A549 (cell line): ENCODE results near the gene PET117.

Experiments
- BHLHE40 ChIP-seq: IDR thresholded peaks from 2 replicates; pipeline ENCODE4 v1.6.1; 2012; ENCODE audit warnings: low read depth, low read length, inconsistent platforms
- CEBPB ChIP-seq, 2 experiments: fragments of >200 bp in 1 of 2; sonication (Bioruptor Twin) in 1 of 2; formaldehyde crosslinking in 1 of 2; IDR thresholded peaks; 2 replicates each; pipeline ENCODE4 v1.6.1; 2012 to 2016
- HOXA7 ChIP-seq: fragments of 250-450 bp; sonication (Bioruptor Pico); IDR thresholded peaks from 2 replicates; pipeline ENCODE4 v1.5.0; 2020; ENCODE audit warnings: mild to moderate bottlenecking, moderate library complexity
- MAFK ChIP-seq: fragments of 450-650 bp; IDR thresholded peaks from 2 replicates; pipeline ENCODE4 v1.6.1; 2014; ENCODE audit not compliant: partially characterized antibody
- NR3C1 ChIP-seq: fragments of >200 bp; sonication (Bioruptor Twin); formaldehyde crosslinking; IDR thresholded peaks from 3 replicates; pipeline ENCODE4 v1.6.1; 2017
- POLR2A ChIP-seq: IDR thresholded peaks from 2 replicates; pipeline ENCODE4 v1.6.1; 2012; ENCODE audit warnings: mild to moderate bottlenecking, low read length
- RCOR1 ChIP-seq: fragments of 150-350 bp; IDR thresholded peaks from 2 replicates; pipeline ENCODE4 v1.6.1; 2014; ENCODE audit warnings: antibody characterized with exemption, low read length, low read depth
- SMC3 ChIP-seq: fragments of >200 bp; sonication (Bioruptor Twin); formaldehyde crosslinking; IDR thresholded peaks from 3 replicates; pipeline ENCODE4 v1.6.1; 2018; ENCODE audit warnings: inconsistent platforms
- ZC3H11A ChIP-seq: fragments of 450-650 bp; IDR thresholded peaks from 2 replicates; pipeline ENCODE4 v1.6.1; 2014; ENCODE audit warnings: antibody characterized with exemption, mild to moderate bottlenecking
- TF ChIP-seq, protein P1 (sequence below): fragments of >200 bp; sonication (Bioruptor Twin); formaldehyde crosslinking; IDR thresholded peaks from 3 replicates; pipeline ENCODE4 v1.5.1; 2016
- TF ChIP-seq, protein P2 (sequence below): IDR thresholded peaks from 2 replicates; pipeline ENCODE4 v1.6.1; 2012

DNA sequence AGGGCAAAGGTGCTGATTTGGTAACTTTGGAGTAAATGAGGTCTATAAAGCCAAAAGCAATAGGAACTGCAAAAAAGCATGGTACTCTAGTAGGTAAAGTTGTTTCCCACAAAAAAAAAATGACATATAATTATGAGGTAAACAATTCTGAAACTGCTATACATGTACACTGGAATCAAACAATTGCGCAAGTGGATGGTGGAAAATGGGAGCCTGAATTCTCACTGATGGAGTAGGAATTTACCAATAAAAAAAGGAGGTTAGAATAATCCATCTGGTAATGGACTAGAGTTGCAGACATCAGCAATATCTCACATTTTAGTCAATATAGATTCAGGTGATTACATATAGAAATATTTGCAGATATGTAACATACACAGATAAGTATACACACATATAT lies 5.0 kb upstream of the PET117 start:
- TF ChIP-seq, protein P1, sequence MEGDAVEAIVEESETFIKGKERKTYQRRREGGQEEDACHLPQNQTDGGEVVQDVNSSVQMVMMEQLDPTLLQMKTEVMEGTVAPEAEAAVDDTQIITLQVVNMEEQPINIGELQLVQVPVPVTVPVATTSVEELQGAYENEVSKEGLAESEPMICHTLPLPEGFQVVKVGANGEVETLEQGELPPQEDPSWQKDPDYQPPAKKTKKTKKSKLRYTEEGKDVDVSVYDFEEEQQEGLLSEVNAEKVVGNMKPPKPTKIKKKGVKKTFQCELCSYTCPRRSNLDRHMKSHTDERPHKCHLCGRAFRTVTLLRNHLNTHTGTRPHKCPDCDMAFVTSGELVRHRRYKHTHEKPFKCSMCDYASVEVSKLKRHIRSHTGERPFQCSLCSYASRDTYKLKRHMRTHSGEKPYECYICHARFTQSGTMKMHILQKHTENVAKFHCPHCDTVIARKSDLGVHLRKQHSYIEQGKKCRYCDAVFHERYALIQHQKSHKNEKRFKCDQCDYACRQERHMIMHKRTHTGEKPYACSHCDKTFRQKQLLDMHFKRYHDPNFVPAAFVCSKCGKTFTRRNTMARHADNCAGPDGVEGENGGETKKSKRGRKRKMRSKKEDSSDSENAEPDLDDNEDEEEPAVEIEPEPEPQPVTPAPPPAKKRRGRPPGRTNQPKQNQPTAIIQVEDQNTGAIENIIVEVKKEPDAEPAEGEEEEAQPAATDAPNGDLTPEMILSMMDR, result no peak
- TF ChIP-seq HOXA7 (CRISPR knock-in tag) (no peak), BHLHE40 (no peak), RCOR1 (no peak), CEBPB (IDR thresholded peaks at IDR 0.05) (peak; percentile 37 to 56; a peak in 3 of 4 replicates), ZC3H11A (no peak), POLR2A (no peak), NR3C1 (no peak), SMC3 (no peak), MAFK (no peak)
- TF ChIP-seq, protein P2, sequence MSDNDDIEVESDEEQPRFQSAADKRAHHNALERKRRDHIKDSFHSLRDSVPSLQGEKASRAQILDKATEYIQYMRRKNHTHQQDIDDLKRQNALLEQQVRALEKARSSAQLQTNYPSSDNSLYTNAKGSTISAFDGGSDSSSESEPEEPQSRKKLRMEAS, result no peak
